Kidney (tissue), 14 donors: ENCODE results near the gene MAPK8. TPM values are rescaled to one million over a fixed set of nuclear protein-coding genes. Genes with fewer than 3 reads are reported as not detected.

Source experiments
- DNase-seq, 5 donors: peaks; one replicate each; pipeline ENCODE4 v3.0.0-alpha.2; 2013 to 2020
- FAIRE-seq: peaks from 2 replicates; lab custom pipeline; 2012; peaks lifted over from hg19 to GRCh38; lab: Jason Lieb, UNC
- H3K27ac ChIP-seq, 2 donors: one replicate each; pipeline ENCODE4 v1.7.0; 2013; ENCODE audit warnings: low read depth in 2 of 2, low read length in 2 of 2, inconsistent platforms in 1 of 2
- H3K27me3 ChIP-seq: one replicate; pipeline ENCODE4 v1.7.1; 2013; ENCODE audit warnings: low read length, inconsistent platforms; ENCODE audit not compliant: control insufficient read depth, insufficient read depth
- H3K36me3 ChIP-seq, 3 donors: one replicate each; pipeline versions ENCODE4 v1.7.0 to v1.7.1; 2013; ENCODE audit warnings: low read length in 3 of 3, control low read depth in 1 of 3, inconsistent platforms in 1 of 3; ENCODE audit not compliant: insufficient read depth in 3 of 3, control insufficient read depth in 2 of 3
- H3K4me1 ChIP-seq, 3 donors: one replicate each; pipeline versions ENCODE4 v1.7.0 to v1.7.1; 2013; ENCODE audit warnings: low read length in 3 of 3, inconsistent platforms in 1 of 3, low read depth in 1 of 3; ENCODE audit not compliant: control insufficient read depth in 2 of 3, insufficient read depth in 2 of 3
- H3K4me3 ChIP-seq, 3 donors: one replicate each; pipeline versions ENCODE4 v1.7.0 to v1.8.1; 2013; ENCODE audit warnings: low read length in 3 of 3, control low read depth in 1 of 3, inconsistent platforms in 1 of 3
- H3K9ac ChIP-seq, 3 donors: one replicate each; pipeline versions ENCODE4 v1.7.0 to v1.7.1; 2013; ENCODE audit warnings: low read length in 3 of 3, control low read depth in 1 of 3, inconsistent platforms in 1 of 3
- H3K9me3 ChIP-seq, 3 donors: one replicate each; pipeline versions ENCODE4 v1.7.0 to v1.7.1; 2013; ENCODE audit warnings: low read length in 3 of 3, control low read depth in 1 of 3, inconsistent platforms in 1 of 3; ENCODE audit not compliant: control insufficient read depth in 2 of 3, insufficient read depth in 1 of 3
- CTCF ChIP-seq: IDR thresholded peaks from 3 replicates; pipeline ENCODE4 v1.5.1; 2012; ENCODE audit warnings: mild to moderate bottlenecking, moderate library complexity, borderline replicate concordance; ENCODE audit not compliant: insufficient read depth; ENCODE audit errors: extremely low read depth
- intact Hi-C: fragments of 100-400 bp; cut with DNase I; formaldehyde crosslinking; loops from one replicate; pipeline ENCODE4 v1.11.1; 2022
- polyA plus RNA-seq: library from polyadenylated mRNA; stranded (reverse); fragments of 350-450 nt; fragmentation: Illumina TruSeq; extraction: RNeasy Lipid Tissue Mini Kit (QIAGEN cat#74804); gene quantifications from one replicate; pipeline ENCODE4 v1.2.3, GENCODE V29; 2014; ENCODE audit warnings: low read depth, low replicate concordance; ENCODE audit not compliant: insufficient read depth
- total RNA-seq: library from RNA; stranded (reverse); fragmentation: NEBNext Ultra II Directional; extraction: Animal tissue kit (Norgen Biotek cat#: 25700); gene quantifications from one replicate; pipeline ENCODE4 v1.2.1, GENCODE V29; 2021
- donor health status: control.
- donor health status: control.
- donor health status: control.
- donor health status: control.
- donor health status: control.
- donor health status: DM: yes; HTN: yes; CAD: no.
- donor health status: Normal renal cell carcinoma (clear cell type).

Gene MAPK8
- total and polyA plus RNA-seq, 2 donors from 2014 or later, result 17.0 to 36.7 TPM

GRCh38 chr10:48412081-48412480 lies 105.6 kb downstream of the MAPK8 start:
- no peak for FAIRE-seq

GRCh38 chr10:48412933-48413332 lies 106.5 kb downstream of the MAPK8 start:
- no peak for FAIRE-seq
- Histone ChIP-seq H3K9ac (no peak overlapping the region), H3K4me3 (no peak overlapping the region), H3K4me1 (no peaks in the 10 kb centered on the region), H3K27ac (no peak overlapping the region), H3K27me3 (no peaks in the 10 kb centered on the region), H3K9me3 (peaks cover 0 to 13% (median 0%) of the 10 kb centered on the region in 3 donors), H3K36me3 (peaks cover 3 to 9% (median 9%) of the 10 kb centered on the region in 3 donors)
- TF ChIP-seq CTCF, result no peak
- DNase-seq, result no peak
- intact Hi-C loops, result no loop called here

More at GRCh38 chr10:48412081-48412480, 105.6 kb downstream of the MAPK8 start:
- peaks cover 0 to 13% (median 0%) of the 10 kb centered on the region in 3 donors for H3K9me3 ChIP-seq
- DNase-seq, result no peak
- no peaks in the 10 kb centered on the region for H3K4me1 ChIP-seq
- no peak overlapping the region for H3K27ac ChIP-seq
- no peak overlapping the region for H3K9ac ChIP-seq
- no peak for TF ChIP-seq CTCF
- H3K4me3 ChIP-seq, result no peak overlapping the region
- H3K27me3 ChIP-seq, result no peaks in the 10 kb centered on the region
- intact Hi-C loops, result no loop called here
- H3K36me3 ChIP-seq, result peaks cover 3 to 12% (median 9%) of the 10 kb centered on the region in 3 donors

- H3K27ac ChIP-seq, result no peak overlapping the region
- FAIRE-seq (no peak), DNase-seq (no peak)
- no peaks in the 10 kb centered on the region for H3K4me1 ChIP-seq
- no peak for TF ChIP-seq CTCF
- peaks cover 0 to 13% (median 0%) of the 10 kb centered on the region in 3 donors for H3K9me3 ChIP-seq
- no peak overlapping the region for H3K4me3 ChIP-seq
- no peaks in the 10 kb centered on the region for H3K27me3 ChIP-seq
- no peak overlapping the region for H3K9ac ChIP-seq
- intact Hi-C loops, result no loop called here
- H3K36me3 ChIP-seq, result peaks cover 3 to 9% (median 6%) of the 10 kb centered on the region in 3 donors
Measured at GRCh38 chr10:48414160-48414559, 107.7 kb downstream of the MAPK8 start.

GRCh38 chr10:48414778-48415177 lies 108.3 kb downstream of the MAPK8 start:
- H3K4me3 ChIP-seq, result no peak overlapping the region
- DNase-seq (no peak), FAIRE-seq (no peak)
- H3K9me3 ChIP-seq, result peaks cover 0 to 13% (median 0%) of the 10 kb centered on the region in 3 donors
- no peak for TF ChIP-seq CTCF
- intact Hi-C loops, result no loop called here
- no peaks in the 10 kb centered on the region for H3K27me3 ChIP-seq
- no peak overlapping the region for H3K9ac ChIP-seq
- no peak overlapping the region for H3K27ac ChIP-seq
- H3K4me1 ChIP-seq, result no peaks in the 10 kb centered on the region
- peaks cover 3 to 8% (median 6%) of the 10 kb centered on the region in 3 donors for H3K36me3 ChIP-seq
